K562 (cell line): ENCODE results near the gene PPM1M. TPM values are rescaled to one million over a fixed set of nuclear protein-coding genes. Genes with fewer than 3 reads are reported as not detected.

Source experiments
- ATAC-seq: fragments of 200-7000 bp; cut with Tn5 transposase; 3 replicates; pipeline ENCODE4 v1.9.1; 2020; ENCODE audit warnings: moderate library complexity
- BruUV-seq: library from RNA; stranded (reverse); fragments of 400-500 nt; replicated peaks from 2 replicates; lab custom pipeline; 2021; lab: Mats Ljungman, UMichigan
- CTCF ChIA-PET: fragments of 300-600 bp; formaldehyde crosslinking; extraction: SDS; loops from one replicate; lab custom pipeline; 2021; ENCODE audit warnings: low intra/inter-chr PET ratio; lab: Yijun Ruan, JAX
- POLR2A ChIA-PET: fragments of 300-600, 350-650 bp; sonication (Branson Sonifier 250); formaldehyde crosslinking; extraction: SDS; loops from one replicate; lab custom pipeline; 2021; ENCODE audit warnings: antibody characterized with exemption, inconsistent platforms; lab: Yijun Ruan, JAX
- DNase-seq, 4 experiments: peaks; one replicate each; pipeline versions ENCODE4 v3.0.0 to v3.0.0-alpha.2; 2011 to 2018; ENCODE audit warnings: low spot score in 3 of 4, mixed read lengths in 3 of 4; ENCODE audit errors: extremely low read depth in 1 of 4
- FAIRE-seq: peaks from 2 replicates; lab custom pipeline; 2011; peaks lifted over from hg19 to GRCh38; lab: Jason Lieb, UNC
- H2AFZ ChIP-seq: 2 replicates; pipeline ENCODE4 v1.6.0; 2011; ENCODE audit warnings: low read depth, low read length, control low read depth, inconsistent platforms
- H3K27ac ChIP-seq: fragments of 200-600 bp; 3 replicates; pipeline ENCODE4 v1.8.0; 2011; ENCODE audit warnings: low read depth, mild to moderate bottlenecking, control low read depth, inconsistent platforms, low read length, moderate library complexity, mixed read lengths; ENCODE audit errors: extremely low read depth
- H3K27me3 ChIP-seq, 2 experiments: fragments of 300-600 bp in 1 of 2; 2 replicates in 1 of 2; 3 replicates in 1 of 2; pipeline versions ENCODE4 v1.6.0 to v1.8.0; 2011; ENCODE audit warnings: inconsistent platforms in 2 of 2, low read length in 2 of 2, mild to moderate bottlenecking in 1 of 2, mixed read lengths in 1 of 2, moderate library complexity in 1 of 2; ENCODE audit not compliant: control insufficient read depth in 2 of 2, insufficient read depth in 2 of 2
- H3K36me3 ChIP-seq: fragments of 300-600 bp; 3 replicates; pipeline ENCODE4 v1.8.0; 2011; ENCODE audit warnings: mild to moderate bottlenecking, low read length, inconsistent platforms; ENCODE audit not compliant: control insufficient read depth, insufficient read depth
- H3K4me1 ChIP-seq, 2 experiments: fragments of 200-600 bp in 1 of 2; replicated peaks in 1 of 2; 2 replicates in 1 of 2; 3 replicates in 1 of 2; pipeline versions ENCODE4 v1.5.1 to v1.8.0; 2011; ENCODE audit warnings: inconsistent platforms in 2 of 2, low read length in 2 of 2, mild to moderate bottlenecking in 1 of 2, mixed read lengths in 1 of 2, moderate library complexity in 1 of 2; ENCODE audit not compliant: control insufficient read depth in 2 of 2, insufficient read depth in 2 of 2
- H3K4me2 ChIP-seq: 2 replicates; pipeline ENCODE4 v1.6.1; 2011; ENCODE audit warnings: low read length, control low read depth, inconsistent platforms, mixed read lengths; ENCODE audit not compliant: insufficient read depth
- H3K4me3 ChIP-seq: fragments of 200-600 bp; sonication (generic), shearing (Covaris generic); 2 replicates; pipeline ENCODE4 v1.5.1; 2016; ENCODE audit warnings: control low read depth, inconsistent platforms
- H3K79me2 ChIP-seq: fragments of 200-600 bp; 3 replicates; pipeline ENCODE4 v1.8.0; 2011; ENCODE audit warnings: low read length, inconsistent platforms; ENCODE audit not compliant: control insufficient read depth, insufficient read depth
- H3K9ac ChIP-seq, 2 experiments: 2 replicates each; pipeline versions ENCODE4 v1.6.0 to v1.6.1; 2011; ENCODE audit warnings: low read depth in 2 of 2, low read length in 2 of 2, control low read depth in 1 of 2, inconsistent platforms in 1 of 2, mild to moderate bottlenecking in 1 of 2, mixed read lengths in 1 of 2; ENCODE audit not compliant: insufficient read depth in 1 of 2
- H3K9me1 ChIP-seq: one replicate; pipeline ENCODE4 v1.6.0; 2011; ENCODE audit warnings: inconsistent platforms, mild to moderate bottlenecking, low read length, moderate library complexity; ENCODE audit not compliant: control insufficient read depth, insufficient read depth
- H3K9me3 ChIP-seq: replicated peaks from 2 replicates; pipeline ENCODE4 v1.5.1; 2011; ENCODE audit warnings: low read depth, low read length, inconsistent platforms; ENCODE audit not compliant: control insufficient read depth, insufficient read depth
- H4K20me1 ChIP-seq: replicated peaks from 2 replicates; pipeline ENCODE4 v1.6.1; 2011; ENCODE audit warnings: low read length, inconsistent platforms, mixed read lengths; ENCODE audit not compliant: control insufficient read depth, insufficient read depth
- C11orf30 ChIP-seq: fragments of 450-650 bp; IDR thresholded peaks from 2 replicates; pipeline ENCODE4 v1.6.1; 2016; ENCODE audit warnings: low read depth, mild to moderate bottlenecking
- MAFK ChIP-seq: IDR thresholded peaks from 2 replicates; pipeline ENCODE4 v1.6.1; 2011; ENCODE audit warnings: low read length, improper control_type of control experiment
- MITF ChIP-seq: IDR thresholded peaks from 2 replicates; pipeline ENCODE4 v1.6.1; 2014; ENCODE audit warnings: antibody characterized with exemption
- RFX5 ChIP-seq: IDR thresholded peaks from 2 replicates; pipeline ENCODE4 v1.6.1; 2011; ENCODE audit warnings: low read depth, mild to moderate bottlenecking, improper control_type of control experiment, low read length
- SREBF1 ChIP-seq: fragments of 150-350 bp; IDR thresholded peaks from 2 replicates; pipeline ENCODE4 v1.6.1; 2014; ENCODE audit warnings: antibody characterized with exemption, low read depth, low read length, borderline replicate concordance
- ZBED1 ChIP-seq: IDR thresholded peaks from 2 replicates; pipeline ENCODE4 v1.6.1; 2014
- ZNF316 ChIP-seq: fragments of 450-650 bp; IDR thresholded peaks from 2 replicates; pipeline ENCODE4 v1.6.1; 2016
- WGBS: fragments of 100-300 bp; shearing (Covaris generic); methylation state at CpG from one replicate; pipeline ENCODE4 v1.1.6; 2016; ENCODE audit warnings: low coverage, mixed read lengths; ENCODE audit not compliant: insufficient coverage; ENCODE audit errors: missing lambda C conversion rate; 5-methylcytosine and 5-hydroxymethylcytosine counted together
- in situ Hi-C: fragments of 300-500 bp; cut with MboI; formaldehyde crosslinking; loops from 4 replicates; pipeline ENCODE4 v1.15.0; 2018; ENCODE audit warnings: inconsistent platforms, mixed read lengths
- intact Hi-C: fragments of 100-400 bp; cut with micrococcal nuclease; formaldehyde crosslinking; loops from 2 replicates; pipeline ENCODE4 v1.14.2; 2022
- polyA plus RNA-seq, 8 experiments: library from polyadenylated mRNA; depleted of rRNA in 4 of 8; stranded (reverse) in 5 of 8; unstranded in 3 of 8; fragments of >200 nt; fragmentation: Nextera tagmentation in 2 of 8; fragmentation: Illumina TruSeq in 1 of 8; extraction: Ambion mirVana in 2 of 8; extraction: Trizol in 1 of 8; gene quantifications; 2 replicates each; pipeline versions ENCODE4 v1.2.1 to v1.2.3, GENCODE V29; 2011 to 2014; ENCODE audit warnings: inconsistent platforms in 1 of 8, missing spikeins in 1 of 8
- total RNA-seq, 7 experiments: library from RNA; depleted of rRNA in 6 of 7; stranded (reverse); fragments of >200 nt in 6 of 7; fragmentation: Illumina TruSeq in 2 of 7; extraction: Trizol in 2 of 7; gene quantifications; 2 replicates each; pipeline versions ENCODE4 v1.2.1 to v1.2.3, GENCODE V29; 2011 to 2021; ENCODE audit warnings: low replicate concordance in 1 of 7

Gene PPM1M
- total and polyA plus RNA-seq, 9 of the 15 experiments (the other 6 are each of a cell fraction or from before 2014, with no cell fraction given) = 1.4 to 9.2 (median 4.4) TPM

GRCh38 chr3:52297242-52298148 is 51.9 kb downstream of the PPM1M start:
- H3K79me2 ChIP-seq = no peaks in the 10 kb centered on the region
- BruUV-seq = no TSS peak

More at GRCh38 chr3:52297242-52298148, 51.9 kb downstream of the PPM1M start:
- ATAC-seq = no peak
- Histone ChIP-seq H3K9ac (peak overlapping the region in 1 of 2 experiments; percentile 83; a peak in 2 of 4 replicates), H3K4me3 (no peak overlapping the region), H3K9me1 (no peaks in the 10 kb centered on the region), H3K9me3 (no peaks in the 10 kb centered on the region), H3K27me3 (no peaks in the 10 kb centered on the region), H2AFZ (no peak overlapping the region), H3K27ac (no peak overlapping the region), H3K4me1 (peaks cover 35 to 56% of the 10 kb centered on the region in 2 experiments), H4K20me1 (no peaks in the 10 kb centered on the region), H3K4me2 (no peak overlapping the region), H3K36me3 (no peaks in the 10 kb centered on the region; the same call in 1 of the 3 replicates)
- ChIA-PET CTCF (no interaction called here), POLR2A (interaction anchor here (0.6 to 1.3 kb wide), 6 partner anchors 9 to 115 kb away, joined by 3 to 4 read pairs (median 4); partner anchors contain the start of gene WDR82)
- FAIRE-seq = no peak
- no peak for DNase-seq
- in situ Hi-C loops = loop anchor here (10.0 kb wide), 2 partner anchors 87 to 147 kb away; partner anchors contain the start of gene SEMA3G
- 49% methylated on average over 7 of the region's 11 CpGs for WGBS
- intact Hi-C loops = no loop called here
- TF ChIP-seq MAFK = 0 out of 2 replicates have a peak, but pooled peaks have one; percentile 32
- no peak for TF ChIP-seq SREBF1
- TF ChIP-seq ZNF316 = peak; percentile 56; the same call in 1 of the 2 replicates
- peak; percentile 69 for TF ChIP-seq C11orf30
- TF ChIP-seq ZBED1 = no peak
- TF ChIP-seq MITF = no peak
- TF ChIP-seq RFX5 = no peak
